ENCODE data around the gene SPATA21.

GRCh38 chr1:16406868-16407267 lies 30.4 kb downstream of the SPATA21 start:
- TF ChIP-seq, protein P1, sequence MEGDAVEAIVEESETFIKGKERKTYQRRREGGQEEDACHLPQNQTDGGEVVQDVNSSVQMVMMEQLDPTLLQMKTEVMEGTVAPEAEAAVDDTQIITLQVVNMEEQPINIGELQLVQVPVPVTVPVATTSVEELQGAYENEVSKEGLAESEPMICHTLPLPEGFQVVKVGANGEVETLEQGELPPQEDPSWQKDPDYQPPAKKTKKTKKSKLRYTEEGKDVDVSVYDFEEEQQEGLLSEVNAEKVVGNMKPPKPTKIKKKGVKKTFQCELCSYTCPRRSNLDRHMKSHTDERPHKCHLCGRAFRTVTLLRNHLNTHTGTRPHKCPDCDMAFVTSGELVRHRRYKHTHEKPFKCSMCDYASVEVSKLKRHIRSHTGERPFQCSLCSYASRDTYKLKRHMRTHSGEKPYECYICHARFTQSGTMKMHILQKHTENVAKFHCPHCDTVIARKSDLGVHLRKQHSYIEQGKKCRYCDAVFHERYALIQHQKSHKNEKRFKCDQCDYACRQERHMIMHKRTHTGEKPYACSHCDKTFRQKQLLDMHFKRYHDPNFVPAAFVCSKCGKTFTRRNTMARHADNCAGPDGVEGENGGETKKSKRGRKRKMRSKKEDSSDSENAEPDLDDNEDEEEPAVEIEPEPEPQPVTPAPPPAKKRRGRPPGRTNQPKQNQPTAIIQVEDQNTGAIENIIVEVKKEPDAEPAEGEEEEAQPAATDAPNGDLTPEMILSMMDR (IDR thresholded peaks at IDR 0.05; ENCODE audit: extremely low read depth in 1 of 2, insufficient read depth in 1 of 2, low read depth in 1 of 2, low read length in 2 of 2), result no peak
- no peak for TF ChIP-seq JUN (IDR thresholded peaks at IDR 0.05; ENCODE audit: borderline replicate concordance, insufficient read depth, insufficient read length, low read depth)
- TF ChIP-seq, protein P2, sequence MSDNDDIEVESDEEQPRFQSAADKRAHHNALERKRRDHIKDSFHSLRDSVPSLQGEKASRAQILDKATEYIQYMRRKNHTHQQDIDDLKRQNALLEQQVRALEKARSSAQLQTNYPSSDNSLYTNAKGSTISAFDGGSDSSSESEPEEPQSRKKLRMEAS (IDR thresholded peaks at IDR 0.05; ENCODE audit: insufficient read depth, insufficient read length), result no peak
- no peak for TF ChIP-seq POLR2A (IDR thresholded peaks at IDR 0.05; ENCODE audit: low read depth, low read length)
- no peak for TF ChIP-seq FOS (IDR thresholded peaks at IDR 0.05; ENCODE audit: borderline replicate concordance, insufficient read depth, low read length)
- TF ChIP-seq POLR2AphosphoS5 (IDR thresholded peaks at IDR 0.05; ENCODE audit: insufficient read depth, low read depth, low read length), result no peak
